B cell (primary cell): Measurements from ENCODE around the gene RAB8B. TPM values are rescaled to one million over a fixed set of nuclear protein-coding genes. Genes with fewer than 3 reads are reported as not detected.

Source experiments
- ATAC-seq: fragments of 200-7000 bp; cut with Tn5 transposase; one replicate; pipeline ENCODE4 v1.10.0; 2021; ENCODE audit warnings: low read depth, mild to moderate bottlenecking, moderate number of reproducible peaks, moderate library complexity
- CTCF ChIA-PET: fragments of 350-600 bp; sonication (Branson Sonifier 250); formaldehyde crosslinking; loops from one replicate; lab custom pipeline; 2021; ENCODE audit warnings: antibody characterized with exemption, inconsistent platforms; lab: Charles Lee
- POLR2A ChIA-PET: fragments of 350-600 bp; sonication (Branson Sonifier 250); formaldehyde crosslinking; loops from one replicate; lab custom pipeline; 2021; ENCODE audit warnings: antibody characterized with exemption; lab: Charles Lee
- DNase-seq: peaks from one replicate; pipeline ENCODE4 v3.0.0; 2013
- H2AFZ ChIP-seq: 2 replicates; pipeline ENCODE4 v1.6.1; 2012; ENCODE audit warnings: mild to moderate bottlenecking, low read depth, low read length; ENCODE audit not compliant: insufficient read depth, poor library complexity, severe bottlenecking
- H3K27ac ChIP-seq, 2 donors: 1 replicate in 1 of 2; 2 replicates in 1 of 2; pipeline ENCODE4 v1.5.1; 2012 to 2013; ENCODE audit warnings: low read length in 2 of 2, mild to moderate bottlenecking in 2 of 2, moderate library complexity in 1 of 2
- H3K27me3 ChIP-seq, 4 experiments: fragments of 200-600 bp in 1 of 4; sonication (generic) in 1 of 4; replicated peaks in 1 of 4; 1 replicate in 2 of 4; 2 replicates in 2 of 4; pipeline versions ENCODE4 v1.6.1 to v1.7.0; 2013 to 2016; ENCODE audit warnings: low read length in 3 of 4, mild to moderate bottlenecking in 2 of 4, mixed read lengths in 1 of 4, moderate library complexity in 1 of 4; ENCODE audit not compliant: insufficient read depth in 4 of 4, control insufficient read depth in 3 of 4; ENCODE audit errors: control extremely low read depth in 1 of 4
- H3K36me3 ChIP-seq, 2 experiments: replicated peaks in 1 of 2; 1 replicate in 1 of 2; 2 replicates in 1 of 2; pipeline versions ENCODE4 v1.6.1 to v1.7.1; 2013; ENCODE audit warnings: low read length in 1 of 2; ENCODE audit not compliant: insufficient read depth in 2 of 2, control insufficient read depth in 1 of 2; ENCODE audit errors: control extremely low read depth in 1 of 2, extremely low read depth in 1 of 2
- H3K4me1 ChIP-seq, 2 donors: fragments of 200-600 bp in 1 of 2; sonication (generic) in 1 of 2; 1 replicate in 1 of 2; 2 replicates in 1 of 2; pipeline versions ENCODE4 v1.5.1 to v1.6.1; 2013 to 2017; ENCODE audit warnings: low read length in 2 of 2; ENCODE audit not compliant: control insufficient read depth in 2 of 2, insufficient read depth in 2 of 2
- H3K4me2 ChIP-seq: replicated peaks from 2 replicates; pipeline ENCODE3; 2012; ENCODE audit warnings: mild to moderate bottlenecking, low read depth, low read length; ENCODE audit not compliant: poor library complexity, severe bottlenecking
- H3K4me3 ChIP-seq, 5 experiments: fragments of 200-600 bp in 1 of 5; sonication (generic) in 1 of 5; 1 replicate in 3 of 5; 2 replicates in 2 of 5; pipeline versions ENCODE4 v1.5.1 to v1.7.0; 2011 to 2016; ENCODE audit warnings: low read length in 4 of 5, mild to moderate bottlenecking in 4 of 5, low read depth in 2 of 5, control low read depth in 1 of 5, moderate library complexity in 1 of 5; ENCODE audit not compliant: insufficient read depth in 1 of 5; ENCODE audit errors: control extremely low read depth in 1 of 5, extremely low read depth in 1 of 5
- H3K79me2 ChIP-seq: fragments of 200-600 bp; sonication (generic); one replicate; pipeline ENCODE4 v1.6.0; 2016; ENCODE audit warnings: low read length; ENCODE audit not compliant: control insufficient read depth, insufficient read depth
- H3K9ac ChIP-seq: fragments of 200-600 bp; sonication (generic); 2 replicates; pipeline ENCODE4 v1.6.1; 2017; ENCODE audit warnings: mild to moderate bottlenecking, low read length, moderate library complexity
- H3K9me3 ChIP-seq, 3 donors: one replicate each; pipeline versions ENCODE4 v1.6.1 to v1.7.1; 2013; ENCODE audit warnings: low read length in 2 of 3; ENCODE audit not compliant: control insufficient read depth in 2 of 3, insufficient read depth in 1 of 3; ENCODE audit errors: control extremely low read depth in 1 of 3
- H4K20me1 ChIP-seq: 2 replicates; pipeline ENCODE4 v1.6.0; 2012; ENCODE audit warnings: mild to moderate bottlenecking, low read length; ENCODE audit not compliant: insufficient read depth, control insufficient read depth, poor library complexity, severe bottlenecking
- H3K27ac Mint-ChIP-seq: one replicate; pipeline ENCODE4 v1.8.0; 2021; ENCODE audit warnings: mixed read lengths
- H3K27me3 Mint-ChIP-seq: one replicate; pipeline ENCODE4 v1.8.0; 2021; ENCODE audit warnings: mixed read lengths
- H3K4me1 Mint-ChIP-seq: one replicate; pipeline ENCODE4 v1.8.0; 2021; ENCODE audit warnings: mixed read lengths
- H3K4me3 Mint-ChIP-seq: one replicate; pipeline ENCODE4 v1.8.0; 2021; ENCODE audit warnings: mixed read lengths
- H3K9me3 Mint-ChIP-seq: one replicate; pipeline ENCODE4 v1.8.0; 2022; ENCODE audit warnings: mixed read lengths; ENCODE audit not compliant: insufficient read depth
- CTCF ChIP-seq: fragments of 200-600 bp; IDR thresholded peaks from one replicate; pipeline ENCODE4 v1.8.0; 2022; ENCODE audit warnings: antibody characterized with exemption, mild to moderate bottlenecking
- EZH2 ChIP-seq: IDR thresholded peaks from 2 replicates; pipeline ENCODE4 v1.6.1; 2012; ENCODE audit warnings: borderline replicate concordance, low read depth, mild to moderate bottlenecking, moderate library complexity, low read length; ENCODE audit not compliant: insufficient read depth, poor library complexity, severe bottlenecking
- WGBS: methylation state at CpG from one replicate; pipeline ENCODE4 v1.1.5; 2013; ENCODE audit warnings: missing lambda C conversion rate; ENCODE audit not compliant: insufficient coverage; 5-methylcytosine and 5-hydroxymethylcytosine counted together
- intact Hi-C: fragments of 100-400 bp; cut with micrococcal nuclease; formaldehyde crosslinking; loops from one replicate; pipeline ENCODE4 v1.10.0; 2022
- polyA plus RNA-seq: library from polyadenylated mRNA; depleted of rRNA; stranded (reverse); fragments of >200 nt; gene quantifications from 2 replicates; pipeline ENCODE4 v1.2.3, GENCODE V29; 2012
- total RNA-seq, 2 donors: library from RNA; stranded (reverse); fragments of 120-200 nt in 1 of 2; gene quantifications; 1 replicate in 1 of 2; 2 replicates in 1 of 2; pipeline versions ENCODE4 v1.2.3 to v1.2.4, GENCODE V29; 2013 to 2022

The RAB8B gene
- total and polyA plus RNA-seq, 2 donors (not counting 1 experiment from before 2014, with no cell fraction given), result 9.6 to 61.3 TPM

- TF ChIP-seq CTCF (no peak), EZH2 (no peak)
- peaks cover 61% of the 10 kb centered on the region for H3K4me1 Mint-ChIP-seq
- no peaks in the 10 kb centered on the region for H3K9me3 Mint-ChIP-seq
- H3K4me3 Mint-ChIP-seq, result peak overlapping the region; percentile 98
- DNase-seq, result peak; percentile 63
- Histone ChIP-seq H3K4me3 (peak overlapping the region; percentile 78 to 99 (median 94)), H3K4me2 (peak overlapping the region; percentile 93), H3K9ac (peak overlapping the region; percentile 95), H3K36me3 (no peaks in the 10 kb centered on the region), H3K9me3 (no peaks in the 10 kb centered on the region), H3K79me2 (peaks cover 63% of the 10 kb centered on the region), H4K20me1 (no peaks in the 10 kb centered on the region), H3K4me1 (peaks cover 49 to 54% of the 10 kb centered on the region in 2 donors), H3K27ac (peak overlapping the region; percentile 92 to 93), H2AFZ (peak overlapping the region; percentile 95), H3K27me3 (no peaks in the 10 kb centered on the region)
- CTCF ChIA-PET, result interaction anchor here (0.6 to 1.6 kb wide), 2 partner anchors 88 to 734 kb away, joined by 3 to 5 read pairs; no protein-coding TSS in a partner anchor
- no peak for ATAC-seq
- POLR2A ChIA-PET, result interaction anchor here (0.9 to 1.6 kb wide), 3 partner anchors 32 to 88 kb away, joined by 6 to 13 read pairs (median 9); partner anchors contain the start of gene RPS27L
- H3K27ac Mint-ChIP-seq, result peak overlapping the region; percentile 94
- intact Hi-C loops, result loop anchor here (1.0 to 5.0 kb wide), 7 partner anchors 33 to 903 kb away; partner anchors contain the start of genes APH1B, CIAO2A, LACTB and RPS27L
- 0% methylated on average over 8 of the region's 10 CpGs for WGBS
- no peaks in the 10 kb centered on the region for H3K27me3 Mint-ChIP-seq
These were observed 749 bp downstream of the RAB8B start for GRCh38 chr15:63189941-63190768.
